ENCODE data around the gene HOXA7.

Gene HOXA7

DNA sequence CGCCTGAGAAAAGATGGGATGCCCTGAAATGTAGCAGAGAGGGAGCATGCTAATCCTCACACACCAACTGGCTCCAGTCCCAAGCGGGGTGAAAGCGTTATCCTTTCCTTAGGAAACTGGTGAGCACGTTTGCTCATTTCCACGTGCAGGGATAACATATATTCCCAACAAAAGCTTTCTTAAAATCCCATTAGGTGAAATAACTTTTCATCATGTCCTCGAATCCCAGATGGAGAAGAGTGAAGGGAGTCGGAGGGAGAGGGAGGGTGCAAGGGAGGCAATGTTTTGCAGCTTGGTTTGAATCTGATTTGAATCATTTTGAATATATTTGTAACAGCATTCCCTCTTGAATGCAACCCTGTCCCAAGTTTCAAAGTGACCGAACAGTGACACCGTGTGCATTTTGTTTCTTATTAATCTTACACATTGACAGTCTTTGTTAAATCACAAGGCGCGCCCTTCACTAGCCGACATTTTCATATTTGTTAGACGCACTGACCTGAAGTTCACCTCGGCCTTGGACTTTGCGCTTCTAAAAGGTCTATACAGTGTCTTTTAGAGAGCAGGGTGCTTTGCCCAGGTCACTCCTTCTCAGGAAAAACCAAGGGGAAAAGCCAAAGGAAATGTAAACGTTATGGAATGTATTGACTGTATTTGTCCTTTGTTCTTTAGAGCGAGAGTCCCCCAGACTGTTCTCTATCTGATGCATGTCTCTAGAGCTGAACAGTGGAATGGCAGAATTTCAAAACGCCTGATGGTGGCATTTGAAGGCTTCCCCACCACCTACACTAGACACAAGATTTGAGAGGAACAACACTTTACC, 22.9 kb downstream of the HOXA7 start:
- DNase-seq (ENCODE audit: low spot score) = no peak

- no peak for DNase-seq (ENCODE audit: low spot score)
These were observed 23.5 kb downstream of the HOXA7 start for GRCh38 chr7:27132978-27133377.

- no peak for DNase-seq (ENCODE audit: low spot score)
These were observed 24.3 kb downstream of the HOXA7 start for GRCh38 chr7:27132214-27132613.

GRCh38 chr7:27131390-27131819, 25.1 kb downstream of the HOXA7 start:
- no peak for DNase-seq (ENCODE audit: low spot score)

DNA sequence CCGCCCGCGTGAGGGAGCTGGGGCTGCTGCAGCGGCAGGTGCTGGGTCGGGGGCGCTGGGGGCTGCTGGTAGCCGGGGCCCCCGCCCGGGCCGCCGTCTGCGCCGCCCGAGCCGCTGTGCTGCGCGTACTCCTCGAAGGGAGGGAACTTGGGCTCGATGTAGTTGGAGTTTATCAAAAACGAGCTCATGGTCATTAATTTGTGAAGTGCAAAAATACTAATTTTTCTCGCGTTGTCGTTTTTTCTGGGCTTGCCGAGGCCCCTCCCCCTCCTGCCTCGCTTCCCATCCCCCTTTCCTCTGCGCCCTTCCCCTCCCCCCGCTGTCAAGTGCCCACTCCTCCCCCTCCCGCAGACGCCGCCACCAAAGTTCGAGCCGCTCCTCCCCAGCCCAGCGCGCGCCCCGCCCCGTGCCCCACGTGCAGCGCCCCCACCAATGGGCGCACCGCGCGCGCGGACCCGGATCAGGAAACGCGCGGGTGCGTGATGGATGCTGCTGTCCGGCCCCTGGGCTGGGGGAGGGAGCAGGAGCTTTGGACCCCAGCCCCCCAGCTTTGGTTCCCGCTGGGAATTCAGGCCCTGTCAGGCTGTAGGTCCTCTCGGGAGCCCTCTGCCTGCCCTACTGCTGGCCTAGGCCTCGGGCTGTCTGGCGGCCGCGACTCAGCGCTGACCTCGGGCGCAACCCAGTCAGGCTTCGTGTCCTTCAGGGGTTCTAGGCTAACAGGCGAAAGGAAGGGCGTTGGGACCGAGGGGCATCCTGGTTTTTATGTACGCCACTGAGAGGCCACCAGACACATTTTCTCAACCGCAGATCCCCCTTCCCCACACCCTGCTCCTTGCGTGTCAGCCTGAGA, 25.7 kb downstream of the HOXA7 start, which contains the start of gene HOXA4:
Gene HOXA4 (minus strand): TSS at position 218 of the 850 bp plus-strand sequence. CDS start 24 bp downstream, at position 194.
- peak; percentile 89 for DNase-seq (ENCODE audit: low spot score)

DNA sequence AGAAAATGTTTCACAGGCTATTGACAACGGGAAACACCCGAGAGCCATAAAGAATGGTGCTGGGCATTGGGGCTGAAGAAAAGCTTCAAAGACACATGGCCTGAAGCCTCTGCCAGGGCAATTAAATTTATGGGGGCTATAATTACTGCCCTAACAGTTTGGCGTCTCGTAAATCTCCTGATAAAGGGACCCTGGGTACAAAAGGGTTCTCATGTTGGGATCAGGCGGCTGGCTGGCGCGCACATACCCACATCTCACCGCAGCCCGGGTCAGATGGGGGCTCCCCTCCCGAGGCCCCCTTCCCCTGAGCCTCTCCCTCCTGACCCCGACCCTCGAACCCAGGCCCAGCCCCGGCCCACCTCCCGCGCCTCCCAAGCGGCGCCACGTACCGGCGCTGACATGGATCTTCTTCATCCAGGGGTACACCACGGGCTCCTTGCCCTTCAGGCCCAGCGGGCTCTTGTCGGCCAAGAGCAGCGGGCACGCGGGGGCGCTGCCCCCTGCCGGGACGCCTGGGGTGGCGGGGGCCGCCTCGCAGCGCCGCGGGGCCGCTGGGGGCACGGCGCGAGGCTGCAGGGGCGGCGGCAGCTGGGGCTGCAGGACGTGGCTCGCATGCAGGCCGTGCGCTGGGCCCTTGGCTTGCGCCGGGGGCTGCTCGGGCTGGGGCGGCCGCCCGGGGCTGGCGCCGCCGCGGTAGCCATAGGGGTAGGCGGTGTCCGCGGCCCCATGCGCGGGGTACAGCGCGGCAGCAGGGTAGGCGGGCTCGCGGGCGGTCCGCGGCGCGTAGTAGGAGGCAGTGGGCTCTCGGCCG, 26.5 kb downstream of the HOXA7 start:
- peak; percentile 59 for DNase-seq (ENCODE audit: low spot score)

- DNase-seq (ENCODE audit: low spot score) = no peak
These were observed 27.4 kb downstream of the HOXA7 start for GRCh38 chr7:27128776-27129728.

DNA sequence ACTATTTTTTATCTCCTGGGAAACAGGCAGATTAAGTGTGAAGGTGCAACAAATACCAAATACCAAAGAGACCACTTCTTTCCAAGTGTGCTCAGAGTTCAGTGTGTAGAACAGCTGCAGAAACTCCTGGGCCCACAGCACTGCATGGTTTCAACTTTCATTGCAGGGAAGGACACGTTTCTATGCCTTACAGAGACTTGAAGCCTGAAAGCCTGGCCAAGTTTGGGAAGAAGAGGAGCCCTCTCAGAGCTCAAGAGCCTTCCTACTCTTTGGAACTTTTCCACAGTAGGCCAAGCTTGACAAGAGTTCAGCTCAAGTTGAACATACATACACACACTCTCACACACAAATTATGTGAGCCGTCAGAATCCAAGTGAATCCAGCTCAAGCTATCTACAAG, 28.4 kb downstream of the HOXA7 start:
- DNase-seq (ENCODE audit: low spot score) = no peak

- DNase-seq (ENCODE audit: low spot score) = no peak
These were observed 29.7 kb downstream of the HOXA7 start for GRCh38 chr7:27126596-27127327.

GRCh38 chr7:27125986-27126394, 30.5 kb downstream of the HOXA7 start:
- DNase-seq (ENCODE audit: low spot score) = no peak

GRCh38 chr7:27124902-27125689, 31.4 kb downstream of the HOXA7 start:
- no peak for DNase-seq (ENCODE audit: low spot score)

DNA sequence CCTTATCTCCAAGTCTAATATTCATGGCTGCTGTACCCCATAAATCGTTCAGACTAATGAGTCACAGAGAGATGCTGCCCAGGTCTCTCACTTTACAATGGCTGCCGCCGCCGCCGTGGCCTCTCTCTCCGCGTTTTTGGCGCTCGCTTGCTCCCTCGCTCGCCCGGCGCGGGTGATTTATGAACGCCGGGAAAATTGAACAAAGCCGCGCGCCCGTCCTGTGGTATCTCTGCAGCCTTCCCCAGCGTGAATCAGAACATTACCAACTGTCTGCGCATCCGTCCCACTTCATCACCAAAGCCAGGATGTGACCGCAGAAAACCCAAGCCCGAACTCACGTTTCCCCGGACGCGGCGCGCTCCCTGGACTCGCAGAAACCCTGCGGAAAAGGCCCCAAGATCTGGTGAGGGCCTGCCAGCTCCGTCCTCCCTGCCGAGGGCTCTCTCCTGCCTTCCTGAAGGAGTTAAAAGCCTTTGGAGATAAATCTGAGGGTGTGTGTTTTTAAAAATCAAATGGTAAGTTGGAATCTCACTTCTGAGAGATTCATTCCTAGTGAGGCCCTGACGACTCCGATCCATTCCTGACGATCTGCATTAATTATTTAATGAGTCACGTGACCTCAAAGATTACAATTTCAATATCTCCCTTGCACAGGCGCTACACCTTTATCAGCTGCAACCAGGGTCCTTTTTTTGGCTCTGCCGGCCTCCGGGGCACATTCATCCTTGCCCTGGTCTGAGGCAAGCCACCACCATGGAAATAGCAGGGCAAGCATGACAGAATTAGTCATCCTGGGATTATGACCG, 32.2 kb downstream of the HOXA7 start:
- DNase-seq (ENCODE audit: low spot score) = no peak

DNA sequence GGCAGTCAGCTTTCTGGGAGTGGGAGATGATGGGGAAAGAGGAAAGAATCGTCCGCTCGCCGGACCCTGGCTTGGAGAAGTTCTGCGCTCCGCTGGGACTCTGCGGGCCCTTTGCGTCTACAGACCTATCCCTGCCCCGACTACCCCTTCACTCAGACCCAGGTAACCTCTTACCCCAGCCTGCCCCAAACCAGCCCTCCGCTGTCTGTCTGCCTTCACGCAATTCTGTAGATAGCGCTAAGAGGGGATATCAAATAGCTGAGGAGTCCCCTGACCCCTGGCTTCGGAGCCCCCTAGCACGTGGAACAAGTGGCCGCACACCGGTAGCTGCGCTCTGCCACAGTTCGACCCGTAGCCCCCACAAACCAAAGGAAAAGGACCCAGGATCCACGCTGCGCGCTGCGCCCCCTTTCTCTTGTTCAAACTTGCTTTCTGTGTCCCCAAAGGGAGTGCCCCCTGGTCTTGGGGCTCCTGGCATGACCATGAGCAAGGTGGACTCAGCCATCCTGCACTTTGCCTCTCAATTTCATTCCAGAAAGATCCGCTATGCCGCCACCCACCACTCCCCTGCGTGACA, 32.9 kb downstream of the HOXA7 start:
- DNase-seq (ENCODE audit: low spot score) = no peak

DNA sequence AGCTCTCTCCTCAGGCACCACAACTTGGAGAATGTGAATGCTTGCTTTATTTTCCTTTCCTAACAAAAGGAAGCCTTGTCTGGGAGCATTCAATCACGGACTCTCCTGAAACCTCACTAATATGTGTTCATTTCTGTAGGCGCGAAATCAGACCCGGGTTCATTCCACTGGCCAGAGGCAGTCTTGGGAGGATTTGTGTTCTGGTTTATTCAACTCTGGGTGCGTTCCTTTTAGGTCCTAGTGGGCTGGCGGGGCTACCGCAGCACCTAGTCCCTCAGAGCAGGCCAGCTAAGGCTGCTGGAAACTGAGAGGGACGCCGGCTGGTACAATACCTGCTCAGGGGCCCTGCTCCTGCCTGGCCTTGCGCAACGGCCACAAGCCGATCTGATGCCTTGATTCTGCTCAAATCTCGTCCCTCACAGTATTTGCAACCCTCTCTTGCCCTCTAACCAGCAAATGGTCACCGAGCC, 33.4 kb downstream of the HOXA7 start:
- no peak for DNase-seq (ENCODE audit: low spot score)

DNA sequence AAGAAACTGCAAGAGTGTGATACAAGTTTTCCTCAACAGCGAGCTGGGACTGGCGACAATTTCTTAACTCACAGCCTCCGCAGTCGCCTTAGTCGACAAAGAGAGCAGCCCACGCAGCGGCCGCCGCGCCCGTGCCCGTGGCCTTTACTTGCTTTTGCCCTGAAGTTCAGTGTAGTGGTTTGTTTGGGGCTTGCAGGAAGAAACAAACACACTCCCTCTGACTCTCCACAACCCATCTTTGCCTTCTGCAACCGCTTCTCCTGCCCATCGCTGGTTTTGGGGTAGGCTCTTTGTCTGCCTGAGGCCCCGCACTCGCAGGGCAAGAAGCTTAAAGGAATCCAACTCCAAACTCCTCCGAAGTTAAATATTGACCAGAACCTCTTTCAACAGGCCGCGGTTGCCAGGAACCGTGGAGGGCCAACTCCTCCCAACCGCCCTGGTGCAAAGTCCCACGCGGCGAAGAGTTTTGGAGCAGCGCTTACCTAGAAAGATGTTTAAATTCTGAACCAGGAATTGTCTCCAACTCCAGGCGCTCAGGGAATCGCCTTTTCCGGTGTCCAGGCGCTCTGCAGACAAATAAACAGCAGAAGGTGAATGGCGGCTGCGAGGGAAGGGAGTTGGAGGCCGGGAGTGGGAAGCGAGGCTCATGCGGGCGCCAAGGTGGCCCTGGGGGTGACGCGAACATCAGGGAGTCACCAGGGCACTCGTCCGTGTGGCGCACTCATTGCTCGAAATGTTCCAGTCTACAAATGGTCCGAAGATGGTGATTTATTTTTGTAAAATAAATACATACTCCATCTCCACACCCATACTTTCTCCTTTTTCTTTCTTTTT, 34.2 kb downstream of the HOXA7 start:
- no peak for DNase-seq (ENCODE audit: low spot score)

GRCh38 chr7:27121684-27122076, 34.8 kb downstream of the HOXA7 start:
- no peak for DNase-seq (ENCODE audit: low spot score)

DNA sequence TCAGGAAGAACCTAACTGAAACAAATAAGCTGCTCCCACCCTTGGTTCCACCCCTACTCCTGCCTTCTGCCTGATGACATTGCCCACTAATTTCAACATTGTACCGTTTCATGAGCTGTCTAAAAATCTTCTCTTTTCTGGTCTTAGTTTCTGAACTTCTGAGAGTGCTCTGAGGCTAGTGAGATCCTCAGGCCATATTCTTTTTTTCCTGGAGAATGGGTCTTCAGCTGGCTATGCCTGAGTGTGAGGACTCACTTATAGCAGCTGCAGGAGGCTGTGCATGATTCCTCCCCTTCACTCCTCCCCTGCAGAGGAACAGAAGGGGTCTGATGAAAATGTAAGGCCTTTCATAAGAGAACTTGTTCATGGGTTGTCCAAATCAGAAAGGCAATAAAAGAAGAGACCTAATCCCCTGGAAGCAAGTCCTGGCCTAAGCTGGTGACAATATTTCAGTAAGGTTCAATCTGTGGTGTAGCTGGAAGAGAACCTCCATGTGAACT, 37.0 kb downstream of the HOXA7 start:
- DNase-seq (ENCODE audit: low spot score) = no peak
